ENCODE measurements around the gene UBTD1.
A peak's percentile ranks its signal among the peaks of the same experiment; 100 is the strongest.
"Not testable (repeated sequence)": the region's sequence is repeated elsewhere in the genome, so short reads cannot be mapped to it uniquely, and the experiment has no call there.

Gene UBTD1

GRCh38 chr10:97540669-97541500 is 42.2 kb downstream of the UBTD1 start:
- no peak for DNase-seq

- peak; percentile 72 to 79 for DNase-seq
Measured at GRCh38 chr10:97542169-97543024, 43.7 kb downstream of the UBTD1 start.

GRCh38 chr10:97543025-97543546 is 44.4 kb downstream of the UBTD1 start:
- peak; percentile 90 to 93 for DNase-seq

- no peak for DNase-seq
Measured at GRCh38 chr10:97546456-97547270, 47.9 kb downstream of the UBTD1 start.

GRCh38 chr10:97547271-97547600 is 48.5 kb downstream of the UBTD1 start:
- DNase-seq, result no peak

- DNase-seq, result no peak
Measured at GRCh38 chr10:97547962-97548361, 49.2 kb downstream of the UBTD1 start.

GRCh38 chr10:97548828-97549455 is 50.2 kb downstream of the UBTD1 start:
- no peak for DNase-seq

- DNase-seq, result no peak
Measured at GRCh38 chr10:97549587-97550322, 51.0 kb downstream of the UBTD1 start.

- no peak for DNase-seq
Measured at GRCh38 chr10:97550336-97551149, 51.8 kb downstream of the UBTD1 start.

- DNase-seq, result no peak
Measured at GRCh38 chr10:97551271-97551670, 52.5 kb downstream of the UBTD1 start.

GRCh38 chr10:97553575-97554031 is 54.9 kb downstream of the UBTD1 start:
- DNase-seq, result peak; percentile 61 to 66

- DNase-seq, result not testable (repeated sequence)
Measured at GRCh38 chr10:97554336-97554735, 55.6 kb downstream of the UBTD1 start.

GRCh38 chr10:97555541-97555940 is 56.8 kb downstream of the UBTD1 start:
- not testable (repeated sequence) for DNase-seq

- DNase-seq, result not testable (repeated sequence)
Measured at GRCh38 chr10:97560731-97561381, 62.1 kb downstream of the UBTD1 start.

- not testable (repeated sequence) for DNase-seq
Measured at GRCh38 chr10:97561386-97562077, 62.8 kb downstream of the UBTD1 start.

GRCh38 chr10:97562329-97562728 is 63.6 kb downstream of the UBTD1 start:
- not testable (repeated sequence) for DNase-seq

- no peak for DNase-seq
Measured at GRCh38 chr10:97563337-97563736, 64.6 kb downstream of the UBTD1 start.

- no peak for DNase-seq
Measured at GRCh38 chr10:97564776-97565175, 66.1 kb downstream of the UBTD1 start.

GRCh38 chr10:97566336-97566996 is 67.7 kb downstream of the UBTD1 start:
- no peak for DNase-seq
